Activated CD8-positive, alpha-beta T cell treated with anti-CD3 and anti-CD28 coated beads for 36 hours (primary cell): Measurements from ENCODE around the gene LMX1B. TPM values are rescaled to one million over a fixed set of nuclear protein-coding genes. Genes with fewer than 3 reads are reported as not detected.

Experiments used
- ATAC-seq: fragments of 200-7000 bp; cut with Tn5 transposase; one replicate; pipeline ENCODE4 v1.10.0; 2021; ENCODE audit warnings: mild to moderate bottlenecking, moderate library complexity
- CTCF ChIA-PET: fragments of 350-600 bp; sonication (Branson Sonifier 250); formaldehyde crosslinking; loops from one replicate; lab custom pipeline; 2021; ENCODE audit warnings: antibody characterized with exemption; lab: Charles Lee
- POLR2A ChIA-PET: fragments of 350-600 bp; sonication (Branson Sonifier 250); formaldehyde crosslinking; loops from one replicate; lab custom pipeline; 2021; ENCODE audit warnings: antibody characterized with exemption; lab: Charles Lee
- DNase-seq: peaks from one replicate; pipeline ENCODE4 v3.0.0-alpha.2; 2020
- H3K27ac Mint-ChIP-seq: one replicate; pipeline ENCODE4 v1.8.0; 2021; ENCODE audit warnings: mild to moderate bottlenecking, mixed read lengths
- H3K27me3 Mint-ChIP-seq: one replicate; pipeline ENCODE4 v1.8.0; 2021; ENCODE audit warnings: mixed read lengths
- H3K36me3 Mint-ChIP-seq: one replicate; pipeline ENCODE4 v1.8.0; 2021; ENCODE audit warnings: low read depth, mixed read lengths
- H3K4me1 Mint-ChIP-seq: one replicate; pipeline ENCODE4 v1.8.0; 2021; ENCODE audit warnings: low read depth, mixed read lengths
- H3K4me3 Mint-ChIP-seq: one replicate; pipeline ENCODE4 v1.8.0; 2021; ENCODE audit warnings: mild to moderate bottlenecking, moderate library complexity, mixed read lengths
- H3K9me3 Mint-ChIP-seq: one replicate; pipeline ENCODE4 v1.8.0; 2021; ENCODE audit warnings: mixed read lengths
- CTCF ChIP-seq: fragments of 200-600 bp; IDR thresholded peaks from one replicate; pipeline ENCODE4 v1.8.0; 2022; ENCODE audit warnings: antibody characterized with exemption, mild to moderate bottlenecking
- intact Hi-C: fragments of 100-400 bp; cut with micrococcal nuclease; formaldehyde crosslinking; loops from one replicate; pipeline ENCODE4 v1.10.0; 2022
- total RNA-seq, 2 experiments: library from RNA; stranded (reverse); gene quantifications; one replicate each; pipeline ENCODE4 v1.2.3, GENCODE V29; 2021

The LMX1B gene
- total RNA-seq, 2 experiments from 2014 or later, result not detected

- no peak for TF ChIP-seq CTCF
- Mint-ChIP-seq H3K36me3 (no peaks in the 10 kb centered on the region), H3K4me3 (no peak overlapping the region), H3K27ac (no peak overlapping the region), H3K4me1 (peaks cover 17% of the 10 kb centered on the region), H3K9me3 (no peaks in the 10 kb centered on the region), H3K27me3 (peaks cover 86% of the 10 kb centered on the region)
- ChIA-PET CTCF (interaction anchor here (0.7 to 2.9 kb wide), 2 partner anchors 69 to 85 kb away, joined by 3 to 10 read pairs; no protein-coding TSS in a partner anchor), POLR2A (interaction anchor here (0.6 kb wide), 1 partner anchor 93 kb away, joined by 3 read pairs; no protein-coding TSS in a partner anchor)
- DNase-seq, result no peak
- intact Hi-C loops, result no loop called here
- no peak for ATAC-seq
Measured at GRCh38 chr9:126621061-126621918, 7.6 kb downstream of the LMX1B start.

- ChIA-PET CTCF (interaction anchor here (0.8 kb wide), 1 partner anchor 10 kb away, joined by 3 read pairs; no protein-coding TSS in a partner anchor), POLR2A (no interaction called here)
- H3K27me3 Mint-ChIP-seq, result peaks cover 82% of the 10 kb centered on the region
- intact Hi-C loops, result no loop called here
- DNase-seq (no peak), ATAC-seq (no peak)
- H3K4me1 Mint-ChIP-seq, result peaks cover 18% of the 10 kb centered on the region
- TF ChIP-seq CTCF, result no peak
- no peak overlapping the region for H3K4me3 Mint-ChIP-seq
- H3K36me3 Mint-ChIP-seq, result no peaks in the 10 kb centered on the region
- no peak overlapping the region for H3K27ac Mint-ChIP-seq
- no peaks in the 10 kb centered on the region for H3K9me3 Mint-ChIP-seq
Measured at GRCh38 chr9:126621919-126622735, 8.4 kb downstream of the LMX1B start.

GRCh38 chr9:126623314-126623666 lies 9.6 kb downstream of the LMX1B start:
- H3K9me3 Mint-ChIP-seq, result no peaks in the 10 kb centered on the region
- ATAC-seq, result no peak

GRCh38 chr9:126623667-126624478 lies 10.1 kb downstream of the LMX1B start:
- intact Hi-C loops, result no loop called here
- DNase-seq, result no peak

More at GRCh38 chr9:126623314-126623666, 9.6 kb downstream of the LMX1B start:
- no peak for DNase-seq
- H3K4me3 Mint-ChIP-seq, result no peak overlapping the region
- POLR2A ChIA-PET, result no interaction called here
- intact Hi-C loops, result no loop called here
- no peaks in the 10 kb centered on the region for H3K36me3 Mint-ChIP-seq
- peaks cover 84% of the 10 kb centered on the region for H3K27me3 Mint-ChIP-seq
- CTCF ChIA-PET, result no interaction called here
- no peak overlapping the region for H3K27ac Mint-ChIP-seq
- peaks cover 14% of the 10 kb centered on the region for H3K4me1 Mint-ChIP-seq
- TF ChIP-seq CTCF, result no peak

More at GRCh38 chr9:126623667-126624478, 10.1 kb downstream of the LMX1B start:
- Mint-ChIP-seq H3K9me3 (no peaks in the 10 kb centered on the region), H3K27me3 (peaks cover 84% of the 10 kb centered on the region), H3K27ac (no peak overlapping the region), H3K4me3 (no peak overlapping the region), H3K4me1 (peaks cover 10% of the 10 kb centered on the region), H3K36me3 (no peaks in the 10 kb centered on the region)
- POLR2A ChIA-PET, result no interaction called here
- ATAC-seq, result no peak
- TF ChIP-seq CTCF, result no peak
- CTCF ChIA-PET, result no interaction called here
